ENCODE data around the gene DISP2. TPM values are rescaled to one million over a fixed set of nuclear protein-coding genes. Genes with fewer than 3 reads are reported as not detected.

Gene DISP2
- polyA plus RNA-seq, 3 donors from 2014 or later: 0.03 to 1.1 (median 0.38) TPM

- H3K9me3 Mint-ChIP-seq: no peaks in the 10 kb centered on the region
- no peak overlapping the region for H3K4me3 Mint-ChIP-seq
- no peak for DNase-seq
- no peak overlapping the region for H3K27ac Mint-ChIP-seq
- no peaks in the 10 kb centered on the region for H3K36me3 Mint-ChIP-seq
- peaks cover 0 to 3% (median 1%) of the 10 kb centered on the region in 3 donors for H3K27me3 Mint-ChIP-seq (ENCODE audit: low read depth in 3 of 3)
- H3K4me1 Mint-ChIP-seq: peaks cover 23 to 28% of the 10 kb centered on the region in 2 donors
Observed at GRCh38 chr15:40332113-40332781, 25.8 kb upstream of the DISP2 start.

GRCh38 chr15:40333922-40334492, 24.0 kb upstream of the DISP2 start:
- H3K4me1 Mint-ChIP-seq: peaks cover 16 to 17% of the 10 kb centered on the region in 2 donors
- peak overlapping the region in 3 of 6 donors; percentile 13 to 85 (median 71) for H3K27ac Mint-ChIP-seq
- H3K36me3 Mint-ChIP-seq: no peaks in the 10 kb centered on the region
- H3K27me3 Mint-ChIP-seq (ENCODE audit: low read depth in 3 of 3): peaks cover 0 to 2% (median 1%) of the 10 kb centered on the region in 3 donors
- no peak for DNase-seq
- peak overlapping the region in 4 of 5 donors; percentile 0 to 77 (median 57) for H3K4me3 Mint-ChIP-seq
- no peaks in the 10 kb centered on the region for H3K9me3 Mint-ChIP-seq

GRCh38 chr15:40334541-40334940, 23.5 kb upstream of the DISP2 start:
- Mint-ChIP-seq H3K4me3 (peak overlapping the region in 1 of 5 donors; percentile 63), H3K4me1 (peaks cover 16% of the 10 kb centered on the region in 2 donors)

GRCh38 chr15:40334941-40335795, 22.9 kb upstream of the DISP2 start:
- Mint-ChIP-seq H3K27me3 (ENCODE audit: low read depth in 3 of 3) (peaks cover 0 to 2% (median 1%) of the 10 kb centered on the region in 3 donors), H3K4me3 (no peak overlapping the region), H3K4me1 (peaks cover 16% of the 10 kb centered on the region in 2 donors), H3K9me3 (no peaks in the 10 kb centered on the region), H3K36me3 (no peaks in the 10 kb centered on the region), H3K27ac (no peak overlapping the region)
- no peak for DNase-seq

More at GRCh38 chr15:40334541-40334940, 23.5 kb upstream of the DISP2 start:
- Mint-ChIP-seq H3K27me3 (ENCODE audit: low read depth in 3 of 3) (peaks cover 0 to 2% (median 1%) of the 10 kb centered on the region in 3 donors), H3K27ac (peak overlapping the region in 1 of 6 donors; percentile 85), H3K36me3 (no peaks in the 10 kb centered on the region), H3K9me3 (no peaks in the 10 kb centered on the region)
- no peak for DNase-seq

GRCh38 chr15:40335938-40336743, 21.9 kb upstream of the DISP2 start:
- no peak for DNase-seq
- no peak overlapping the region for H3K4me3 Mint-ChIP-seq
- H3K36me3 Mint-ChIP-seq: no peaks in the 10 kb centered on the region
- peaks cover 16% of the 10 kb centered on the region in 2 donors for H3K4me1 Mint-ChIP-seq
- peaks cover 0 to 2% (median 1%) of the 10 kb centered on the region in 3 donors for H3K27me3 Mint-ChIP-seq (ENCODE audit: low read depth in 3 of 3)
- no peaks in the 10 kb centered on the region for H3K9me3 Mint-ChIP-seq
- H3K27ac Mint-ChIP-seq: no peak overlapping the region

- Mint-ChIP-seq H3K4me3 (no peak overlapping the region), H3K4me1 (peaks cover 16% of the 10 kb centered on the region in 2 donors), H3K27ac (no peak overlapping the region), H3K9me3 (no peaks in the 10 kb centered on the region), H3K36me3 (no peaks in the 10 kb centered on the region), H3K27me3 (ENCODE audit: low read depth in 3 of 3) (peaks cover 0 to 2% (median 1%) of the 10 kb centered on the region in 3 donors)
- DNase-seq: peak in 1 of 3 donors; percentile 37
Observed at GRCh38 chr15:40336744-40337122, 21.3 kb upstream of the DISP2 start.

- H3K4me1 Mint-ChIP-seq: peaks cover 16% of the 10 kb centered on the region in 2 donors
- DNase-seq: no peak
- no peaks in the 10 kb centered on the region for H3K9me3 Mint-ChIP-seq
- no peak overlapping the region for H3K4me3 Mint-ChIP-seq
- H3K36me3 Mint-ChIP-seq: no peaks in the 10 kb centered on the region
- no peak overlapping the region for H3K27ac Mint-ChIP-seq
- H3K27me3 Mint-ChIP-seq (ENCODE audit: low read depth in 3 of 3): peaks cover 0 to 2% (median 1%) of the 10 kb centered on the region in 3 donors
Observed at GRCh38 chr15:40337597-40337996, 20.4 kb upstream of the DISP2 start.

- Mint-ChIP-seq H3K4me1 (peaks cover 16% of the 10 kb centered on the region in 2 donors), H3K27ac (peak overlapping the region in 1 of 6 donors; percentile 40), H3K36me3 (no peaks in the 10 kb centered on the region), H3K4me3 (peak overlapping the region in 1 of 5 donors; percentile 71), H3K27me3 (ENCODE audit: low read depth in 3 of 3) (peaks cover 0 to 2% (median 1%) of the 10 kb centered on the region in 3 donors), H3K9me3 (no peaks in the 10 kb centered on the region)
- DNase-seq: peak; percentile 66 to 75 (median 71)
Observed at GRCh38 chr15:40338041-40338657, 19.9 kb upstream of the DISP2 start.

- H3K4me1 Mint-ChIP-seq: peaks cover 9 to 10% of the 10 kb centered on the region in 2 donors
- H3K27ac Mint-ChIP-seq: no peak overlapping the region
Observed at GRCh38 chr15:40338921-40339620, 18.9 kb upstream of the DISP2 start.

GRCh38 chr15:40339621-40339945, 18.4 kb upstream of the DISP2 start:
- H3K4me3 Mint-ChIP-seq: no peak overlapping the region
- no peak overlapping the region for H3K27ac Mint-ChIP-seq
- peaks cover 0 to 2% (median 1%) of the 10 kb centered on the region in 3 donors for H3K27me3 Mint-ChIP-seq (ENCODE audit: low read depth in 3 of 3)
- peaks cover 6 to 7% of the 10 kb centered on the region in 2 donors for H3K4me1 Mint-ChIP-seq
- DNase-seq: no peak
- no peaks in the 10 kb centered on the region for H3K36me3 Mint-ChIP-seq
- H3K9me3 Mint-ChIP-seq: no peaks in the 10 kb centered on the region

More at GRCh38 chr15:40338921-40339620, 18.9 kb upstream of the DISP2 start:
- Mint-ChIP-seq H3K27me3 (ENCODE audit: low read depth in 3 of 3) (peaks cover 0 to 3% (median 1%) of the 10 kb centered on the region in 3 donors), H3K36me3 (no peaks in the 10 kb centered on the region), H3K9me3 (no peaks in the 10 kb centered on the region), H3K4me3 (no peak overlapping the region)
- DNase-seq: no peak

- no peak for DNase-seq
- peaks cover 0 to 2% (median 0%) of the 10 kb centered on the region in 3 donors for H3K27me3 Mint-ChIP-seq (ENCODE audit: low read depth in 3 of 3)
- H3K4me3 Mint-ChIP-seq: no peak overlapping the region
- H3K9me3 Mint-ChIP-seq: no peaks in the 10 kb centered on the region
- H3K4me1 Mint-ChIP-seq: peaks cover 6 to 7% of the 10 kb centered on the region in 2 donors
- H3K27ac Mint-ChIP-seq: no peak overlapping the region
- no peaks in the 10 kb centered on the region for H3K36me3 Mint-ChIP-seq
Observed at GRCh38 chr15:40340038-40340739, 17.8 kb upstream of the DISP2 start.
